K562 (cell line): ENCODE results near the gene DBH.

Experiments used
- CTCF ChIP-seq, 3 experiments: IDR thresholded peaks in 2 of 3; conservative IDR thresholded peaks in 1 of 3; 2 replicates each; pipeline ENCODE4 v1.5.1; 2011 to 2012; ENCODE audit warnings: low read length in 3 of 3, mild to moderate bottlenecking in 3 of 3, control low read depth in 2 of 3, improper control_type of control experiment in 1 of 3, inconsistent platforms in 1 of 3, low read depth in 1 of 3, mixed read lengths in 1 of 3, moderate library complexity in 1 of 3; ENCODE audit not compliant: insufficient read depth in 2 of 3
- GATA2 ChIP-seq: sonication (generic); formaldehyde crosslinking; IDR thresholded peaks from 2 replicates; pipeline ENCODE4 v1.4.0; 2020; ENCODE audit warnings: mild to moderate bottlenecking, missing genetic modification reagents
- POLR2AphosphoS2 ChIP-seq: IDR thresholded peaks from 2 replicates; pipeline ENCODE4 v1.6.1; 2012; ENCODE audit warnings: low read length, improper control_type of control experiment
- RFX5 ChIP-seq: IDR thresholded peaks from 2 replicates; pipeline ENCODE4 v1.6.1; 2011; ENCODE audit warnings: low read depth, mild to moderate bottlenecking, improper control_type of control experiment, low read length
- SPI1 ChIP-seq: IDR thresholded peaks from 2 replicates; pipeline ENCODE4 v1.6.1; 2011; ENCODE audit warnings: low read depth, low read length, control low read depth, borderline replicate concordance
- TEAD4 ChIP-seq, 2 experiments: sonication (generic) in 1 of 2; formaldehyde crosslinking in 1 of 2; IDR thresholded peaks; 2 replicates each; pipeline versions ENCODE4 v1.6.1 to v1.8.0; 2012 to 2022; ENCODE audit warnings: borderline replicate concordance in 1 of 2, inconsistent platforms in 1 of 2, low read length in 1 of 2, mild to moderate bottlenecking in 1 of 2, missing genetic modification reagents in 1 of 2
- ZNF124 ChIP-seq: sonication (generic); formaldehyde crosslinking; IDR thresholded peaks from 2 replicates; pipeline ENCODE4 v1.8.1; 2022; ENCODE audit warnings: missing genetic modification reagents

- no peak for TF ChIP-seq RFX5
- TF ChIP-seq TEAD4 (IDR thresholded peaks at IDR 0.05; ENCODE audit: low read length): no peak
- no peak for TF ChIP-seq TEAD4 (CRISPR knock-in tag; IDR thresholded peaks at IDR 0.05; ENCODE audit: borderline replicate concordance)
- no peak for TF ChIP-seq POLR2AphosphoS2
- no peak for TF ChIP-seq ZNF124
- TF ChIP-seq SPI1: no peak
- TF ChIP-seq CTCF (IDR thresholded peaks at IDR 0.05 in 2 of 3, conservative IDR thresholded peaks at IDR 0.05 in 1 of 3; ENCODE audit: insufficient read depth in 2 of 3, low read depth in 1 of 3, low read length in 3 of 3): no peak
- no peak for TF ChIP-seq GATA2 (CRISPR knock-in tag)
Measured at GRCh38 chr9:133614056-133614455, 22.1 kb upstream of the DBH start.
